ENCODE data around the gene HEBP1.
"Not testable (repeated sequence)": the region's sequence is repeated elsewhere in the genome, so short reads cannot be mapped to it uniquely, and the experiment has no call there.

The HEBP1 gene

GRCh38 chr12:12999959-13000615 lies at the start of gene HEBP1:
Gene HEBP1 (minus strand): TSS chr12:13000265. CDS start chr12:13000114, 151 bp downstream.
- DNase-seq: peak; percentile 97 to 98

GRCh38 chr12:13049816-13050215 lies 49.8 kb upstream of the HEBP1 start:
- DNase-seq: no peak

- no peak for DNase-seq
These were observed 46.9 kb upstream of the HEBP1 start for GRCh38 chr12:13046964-13047363.

- DNase-seq: no peak
These were observed 45.8 kb upstream of the HEBP1 start for GRCh38 chr12:13045816-13046215.

GRCh38 chr12:13044906-13045299 lies 44.8 kb upstream of the HEBP1 start:
- no peak for DNase-seq

- DNase-seq: peak; percentile 79 to 84
These were observed 44.2 kb upstream of the HEBP1 start, which contains the start of gene FAM234B for GRCh38 chr12:13044002-13044905. Gene FAM234B (plus strand): TSS chr12:13044381. CDS start chr12:13044404, 23 bp downstream.

- no peak for DNase-seq
These were observed 42.7 kb upstream of the HEBP1 start for GRCh38 chr12:13042666-13043230.

- DNase-seq: no peak
These were observed 41.2 kb upstream of the HEBP1 start for GRCh38 chr12:13041224-13041623.

- no peak for DNase-seq
These were observed 39.4 kb upstream of the HEBP1 start for GRCh38 chr12:13039328-13039956.

- no peak for DNase-seq
These were observed 38.6 kb upstream of the HEBP1 start for GRCh38 chr12:13038491-13039161.

GRCh38 chr12:13036881-13037280 lies 36.8 kb upstream of the HEBP1 start:
- DNase-seq: no peak

GRCh38 chr12:13035335-13035734 lies 35.3 kb upstream of the HEBP1 start:
- DNase-seq: not testable (repeated sequence)

- DNase-seq: no peak
These were observed 33.4 kb upstream of the HEBP1 start for GRCh38 chr12:13033476-13033875.

- no peak for DNase-seq
These were observed 32.1 kb upstream of the HEBP1 start for GRCh38 chr12:13032164-13032563.

GRCh38 chr12:13030541-13031291 lies 30.7 kb upstream of the HEBP1 start:
- DNase-seq: no peak

GRCh38 chr12:13028825-13029570 lies 28.9 kb upstream of the HEBP1 start:
- DNase-seq: no peak

- no peak for DNase-seq
These were observed 27.4 kb upstream of the HEBP1 start for GRCh38 chr12:13027508-13027907.

GRCh38 chr12:13027032-13027431 lies 27.0 kb upstream of the HEBP1 start:
- DNase-seq: no peak

- DNase-seq: no peak
These were observed 26.2 kb upstream of the HEBP1 start for GRCh38 chr12:13026286-13026685.

GRCh38 chr12:13024531-13024916 lies 24.5 kb upstream of the HEBP1 start:
- no peak for DNase-seq

Data from activated CD4-positive, alpha-beta T cell treated with anti-CD3 and anti-CD28 coated beads, Interleukin-2, amount 50 U/mL, for 48 hours (primary cell).